ENCODE data around the gene ZSCAN5A. TPM values are rescaled to one million over a fixed set of nuclear protein-coding genes. Genes with fewer than 3 reads are reported as not detected.

ZSCAN5A gene
- total RNA-seq, 2 experiments from 2014 or later, result 14.4 to 19.2 TPM

DNA sequence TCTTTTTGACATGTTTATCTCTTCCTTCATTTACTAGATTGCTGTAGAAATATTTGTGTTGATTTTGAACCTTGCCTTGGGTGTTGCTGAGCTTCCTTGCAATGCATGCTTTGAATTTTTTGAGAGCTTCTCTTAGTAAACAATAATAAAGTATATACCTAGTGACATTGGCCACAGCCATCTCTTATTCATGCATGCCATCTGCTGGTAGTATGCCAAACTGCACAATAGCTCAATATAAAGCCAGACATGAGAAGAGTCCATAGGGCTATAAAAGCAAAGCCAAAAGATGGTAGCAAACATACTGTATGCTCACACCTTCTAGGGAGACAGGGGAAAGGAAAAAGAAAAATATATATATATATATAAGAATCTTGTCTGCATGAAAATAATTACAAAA, 18.9 kb upstream of the ZSCAN5A start:
- Histone ChIP-seq H3K27ac (ENCODE audit: low read depth, low read length, poor library complexity, severe bottlenecking) (no peak overlapping the region), H2AFZ (ENCODE audit: low read length) (no peak overlapping the region), H3K36me3 (ENCODE audit: insufficient read depth, low read length) (no peaks in the 10 kb centered on the region), H3K9me3 (ENCODE audit: low read length) (no peaks in the 10 kb centered on the region), H4K20me1 (ENCODE audit: insufficient read depth, low read length) (no peaks in the 10 kb centered on the region), H3K4me1 (ENCODE audit: insufficient read depth, low read length, poor library complexity, severe bottlenecking) (no peaks in the 10 kb centered on the region), H3K9me2 (ENCODE audit: insufficient read depth, low read length) (no peaks in the 10 kb centered on the region), H3K4me2 (ENCODE audit: low read length) (no peak overlapping the region), H3K79me2 (ENCODE audit: insufficient read depth, low read depth, low read length) (no peaks in the 10 kb centered on the region), H3K4me3 (ENCODE audit: low read depth, low read length, poor library complexity, severe bottlenecking) (no peak overlapping the region)
- ChIA-PET CTCF (ENCODE audit: unreplicated experiment) (interaction anchor here (0.6 to 1.2 kb wide), 4 partner anchors 19 to 253 kb away, joined by 3 to 5 read pairs (median 4); partner anchors contain the start of gene ZSCAN5A), POLR2A (interaction anchor here (0.8 to 1.0 kb wide), 3 partner anchors 12 to 79 kb away, joined by 3 to 5 read pairs (median 4); partner anchors contain the start of gene ZSCAN5A)
- no peak for TF ChIP-seq EZH2phosphoT487 (IDR thresholded peaks at IDR 0.05; ENCODE audit: borderline replicate concordance, low read depth, low read length)
- TF ChIP-seq, protein P1, sequence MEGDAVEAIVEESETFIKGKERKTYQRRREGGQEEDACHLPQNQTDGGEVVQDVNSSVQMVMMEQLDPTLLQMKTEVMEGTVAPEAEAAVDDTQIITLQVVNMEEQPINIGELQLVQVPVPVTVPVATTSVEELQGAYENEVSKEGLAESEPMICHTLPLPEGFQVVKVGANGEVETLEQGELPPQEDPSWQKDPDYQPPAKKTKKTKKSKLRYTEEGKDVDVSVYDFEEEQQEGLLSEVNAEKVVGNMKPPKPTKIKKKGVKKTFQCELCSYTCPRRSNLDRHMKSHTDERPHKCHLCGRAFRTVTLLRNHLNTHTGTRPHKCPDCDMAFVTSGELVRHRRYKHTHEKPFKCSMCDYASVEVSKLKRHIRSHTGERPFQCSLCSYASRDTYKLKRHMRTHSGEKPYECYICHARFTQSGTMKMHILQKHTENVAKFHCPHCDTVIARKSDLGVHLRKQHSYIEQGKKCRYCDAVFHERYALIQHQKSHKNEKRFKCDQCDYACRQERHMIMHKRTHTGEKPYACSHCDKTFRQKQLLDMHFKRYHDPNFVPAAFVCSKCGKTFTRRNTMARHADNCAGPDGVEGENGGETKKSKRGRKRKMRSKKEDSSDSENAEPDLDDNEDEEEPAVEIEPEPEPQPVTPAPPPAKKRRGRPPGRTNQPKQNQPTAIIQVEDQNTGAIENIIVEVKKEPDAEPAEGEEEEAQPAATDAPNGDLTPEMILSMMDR (conservative IDR thresholded peaks at IDR 0.05; ENCODE audit: low read length), result peak; percentile 96
- no TSS peak for BruUV-seq (replicated peaks)
- peak; percentile 61 for DNase-seq (ENCODE audit: low spot score)
- intact Hi-C loops (cut with micrococcal nuclease; ENCODE audit: unreplicated experiment), result loop anchor here (1.0 to 2.0 kb wide), 2 partner anchors 79 to 257 kb away; no protein-coding TSS in a partner anchor

DNA sequence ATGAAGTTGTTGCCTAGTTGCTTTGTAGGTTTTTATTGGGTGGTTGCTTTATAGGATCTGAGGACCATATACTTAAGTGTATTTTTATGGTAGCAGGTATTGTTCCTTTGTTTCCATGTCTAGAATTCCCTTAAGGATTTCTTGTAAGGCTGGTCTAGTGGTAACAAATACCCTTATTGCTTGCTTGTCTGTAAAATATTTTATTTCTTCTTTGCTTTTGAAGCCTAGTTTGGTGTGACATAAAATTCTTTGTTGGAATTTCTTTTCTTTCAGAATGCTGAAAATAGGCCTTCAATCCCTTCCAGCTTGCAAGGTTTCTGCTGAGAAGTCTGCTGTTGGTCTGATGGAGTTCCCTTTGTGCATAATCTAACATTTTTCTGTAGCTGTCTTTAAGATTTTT, 18.1 kb upstream of the ZSCAN5A start:
- no TSS peak for BruUV-seq (replicated peaks)
- no peaks in the 10 kb centered on the region for H3K36me3 ChIP-seq (ENCODE audit: insufficient read depth, low read length)
- ChIA-PET CTCF (ENCODE audit: unreplicated experiment) (interaction anchor here (0.9 to 1.2 kb wide), 2 partner anchors 18 to 80 kb away, joined by 3 to 5 read pairs; partner anchors contain the start of gene ZSCAN5A), POLR2A (interaction anchor here (0.8 kb wide), 1 partner anchor 18 kb away, joined by 5 read pairs; the partner anchor contains the start of gene ZSCAN5A)
- no peaks in the 10 kb centered on the region for H3K79me2 ChIP-seq (ENCODE audit: insufficient read depth, low read depth, low read length)
- no peak overlapping the region for H3K4me2 ChIP-seq (ENCODE audit: low read length)
- no peak overlapping the region for H3K4me3 ChIP-seq (ENCODE audit: low read depth, low read length, poor library complexity, severe bottlenecking)
- intact Hi-C loops (cut with micrococcal nuclease; ENCODE audit: unreplicated experiment), result loop anchor here (1.0 to 2.0 kb wide), 2 partner anchors 78 to 256 kb away; no protein-coding TSS in a partner anchor
- TF ChIP-seq, protein P1 (conservative IDR thresholded peaks at IDR 0.05; ENCODE audit: low read length), result no peak
- TF ChIP-seq EZH2phosphoT487 (IDR thresholded peaks at IDR 0.05; ENCODE audit: borderline replicate concordance, low read depth, low read length), result no peak
- no peaks in the 10 kb centered on the region for H3K9me3 ChIP-seq (ENCODE audit: low read length)
- DNase-seq (ENCODE audit: low spot score), result no peak
- no peak overlapping the region for H2AFZ ChIP-seq (ENCODE audit: low read length)
- no peaks in the 10 kb centered on the region for H4K20me1 ChIP-seq (ENCODE audit: insufficient read depth, low read length)
- H3K4me1 ChIP-seq (ENCODE audit: insufficient read depth, low read length, poor library complexity, severe bottlenecking), result no peaks in the 10 kb centered on the region
- H3K9me2 ChIP-seq (ENCODE audit: insufficient read depth, low read length), result no peaks in the 10 kb centered on the region
- H3K27ac ChIP-seq (ENCODE audit: low read depth, low read length, poor library complexity, severe bottlenecking), result no peak overlapping the region

DNA sequence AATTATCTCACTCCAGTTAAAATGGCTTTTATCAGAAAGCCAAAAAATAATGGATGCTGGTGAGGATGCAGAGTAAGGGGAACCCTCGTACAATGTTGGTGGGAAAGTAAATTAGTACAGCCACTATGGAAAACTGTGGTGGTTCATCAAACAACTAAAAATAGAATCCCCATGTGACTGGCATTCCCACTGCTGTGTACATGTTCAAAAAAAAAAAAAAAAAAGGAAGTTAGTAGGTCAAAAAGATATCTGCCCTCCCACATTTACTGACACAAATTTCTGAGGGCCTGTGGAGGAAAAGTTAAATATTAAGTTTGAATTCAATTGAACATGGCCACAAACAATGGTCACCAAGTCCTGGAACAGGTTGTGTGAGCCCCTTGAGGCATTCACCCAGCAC, 9.8 kb upstream of the ZSCAN5A start:
- Histone ChIP-seq H3K4me2 (ENCODE audit: low read length) (no peak overlapping the region), H3K9me2 (ENCODE audit: insufficient read depth, low read length) (no peaks in the 10 kb centered on the region), H3K9me3 (ENCODE audit: low read length) (0 out of 2 replicates have a peak, but pooled peaks cover 4% of the 10 kb centered on the region), H4K20me1 (ENCODE audit: insufficient read depth, low read length) (no peaks in the 10 kb centered on the region), H3K79me2 (ENCODE audit: insufficient read depth, low read depth, low read length) (no peaks in the 10 kb centered on the region), H3K36me3 (ENCODE audit: insufficient read depth, low read length) (no peaks in the 10 kb centered on the region), H3K27ac (ENCODE audit: low read depth, low read length, poor library complexity, severe bottlenecking) (no peak overlapping the region), H2AFZ (ENCODE audit: low read length) (no peak overlapping the region), H3K4me3 (ENCODE audit: low read depth, low read length, poor library complexity, severe bottlenecking) (no peak overlapping the region), H3K4me1 (ENCODE audit: insufficient read depth, low read length, poor library complexity, severe bottlenecking) (peaks cover 14% of the 10 kb centered on the region)
- intact Hi-C loops (cut with micrococcal nuclease; ENCODE audit: unreplicated experiment), result no loop called here
- POLR2A ChIA-PET, result no interaction called here
- TF ChIP-seq, protein P1 (conservative IDR thresholded peaks at IDR 0.05; ENCODE audit: low read length), result no peak
- TF ChIP-seq EZH2phosphoT487 (IDR thresholded peaks at IDR 0.05; ENCODE audit: borderline replicate concordance, low read depth, low read length), result no peak
- BruUV-seq (replicated peaks), result no TSS peak
- CTCF ChIA-PET (ENCODE audit: unreplicated experiment), result no interaction called here
- no peak for DNase-seq (ENCODE audit: low spot score)

Data from OCI-LY7 (cell line).